Urothelium cell line (cell line): ENCODE measurements around the gene CALD1.

Experiments
- DNase-seq: peaks from one replicate; pipeline ENCODE4 v3.0.0; 2011; ENCODE audit warnings: low spot score, mixed read lengths
- FAIRE-seq: peaks from 2 replicates; lab custom pipeline; 2011; peaks lifted over from hg19 to GRCh38; lab: Jason Lieb, UNC

Gene CALD1

GRCh38 chr7:134820295-134820694, 40.9 kb downstream of the CALD1 start:
- no peak for FAIRE-seq
- no peak for DNase-seq

- DNase-seq, result no peak
- FAIRE-seq, result no peak
Observed at GRCh38 chr7:134820778-134821177, 41.3 kb downstream of the CALD1 start.

GRCh38 chr7:134823400-134823799, 44.0 kb downstream of the CALD1 start:
- no peak for DNase-seq
- FAIRE-seq, result no peak

GRCh38 chr7:134825666-134826065, 46.2 kb downstream of the CALD1 start:
- no peak for FAIRE-seq

GRCh38 chr7:134826105-134826504, 46.7 kb downstream of the CALD1 start:
- no peak for FAIRE-seq
- peak; percentile 16 for DNase-seq

More at GRCh38 chr7:134825666-134826065, 46.2 kb downstream of the CALD1 start:
- DNase-seq, result no peak

- DNase-seq, result no peak
- no peak for FAIRE-seq
Observed at GRCh38 chr7:134827436-134827835, 48.0 kb downstream of the CALD1 start.

- FAIRE-seq, result no peak
- DNase-seq, result no peak
Observed at GRCh38 chr7:134827889-134828288, 48.5 kb downstream of the CALD1 start.

GRCh38 chr7:134828361-134828760, 48.9 kb downstream of the CALD1 start:
- no peak for DNase-seq
- FAIRE-seq, result no peak

- no peak for FAIRE-seq
Observed at GRCh38 chr7:134829380-134829986, 50.0 kb downstream of the CALD1 start.

GRCh38 chr7:134831862-134832261, 52.4 kb downstream of the CALD1 start:
- no peak for FAIRE-seq

More at GRCh38 chr7:134829380-134829986, 50.0 kb downstream of the CALD1 start:
- DNase-seq, result no peak

GRCh38 chr7:134832367-134832766, 52.9 kb downstream of the CALD1 start:
- DNase-seq (no peak), FAIRE-seq (no peak)

More at GRCh38 chr7:134831862-134832261, 52.4 kb downstream of the CALD1 start:
- no peak for DNase-seq

GRCh38 chr7:134834689-134835462, 55.4 kb downstream of the CALD1 start:
- DNase-seq (no peak), FAIRE-seq (no peak)

- FAIRE-seq, result no peak
- no peak for DNase-seq
Observed at GRCh38 chr7:134835463-134835823, 56.0 kb downstream of the CALD1 start.

GRCh38 chr7:134836447-134836846, 57.0 kb downstream of the CALD1 start:
- FAIRE-seq, result no peak

GRCh38 chr7:134839298-134839697, 59.9 kb downstream of the CALD1 start:
- FAIRE-seq (no peak), DNase-seq (no peak)

More at GRCh38 chr7:134836447-134836846, 57.0 kb downstream of the CALD1 start:
- no peak for DNase-seq

- no peak for DNase-seq
- FAIRE-seq, result no peak
Observed at GRCh38 chr7:134842062-134842461, 62.6 kb downstream of the CALD1 start.

GRCh38 chr7:134842886-134843430, 63.5 kb downstream of the CALD1 start:
- FAIRE-seq, result no peak
- no peak for DNase-seq

GRCh38 chr7:134844200-134844599, 64.8 kb downstream of the CALD1 start:
- DNase-seq, result no peak
- no peak for FAIRE-seq

- no peak for FAIRE-seq
- DNase-seq, result peak; percentile 21
Observed at GRCh38 chr7:134845461-134845860, 66.0 kb downstream of the CALD1 start.

- FAIRE-seq, result no peak
- DNase-seq, result no peak
Observed at GRCh38 chr7:134847851-134848588, 68.6 kb downstream of the CALD1 start.

- DNase-seq (no peak), FAIRE-seq (no peak)
Observed at GRCh38 chr7:134850066-134850465, 70.6 kb downstream of the CALD1 start.
